ENCODE results near the gene KIF4A.

- no peak for TF ChIP-seq HEY1 (CRISPR knock-in tag; IDR thresholded peaks at IDR 0.05; ENCODE audit: borderline replicate concordance)
- no peak for TF ChIP-seq NFIC (IDR thresholded peaks at IDR 0.05)
- TF ChIP-seq CBX3 (IDR thresholded peaks at IDR 0.05; ENCODE audit: borderline replicate concordance in 1 of 2, low read length in 2 of 2) = no peak
- no peak for TF ChIP-seq NRF1 (conservative IDR thresholded peaks at IDR 0.05 in 1 of 2, IDR thresholded peaks at IDR 0.05 in 1 of 2)
- TF ChIP-seq REST (IDR thresholded peaks at IDR 0.05; ENCODE audit: borderline replicate concordance) = no peak
- TF ChIP-seq REST (CRISPR knock-in tag; IDR thresholded peaks at IDR 0.05; ENCODE audit: low read depth) = no peak
- no peak for TF ChIP-seq PRDM10 (IDR thresholded peaks at IDR 0.05; ENCODE audit: partially characterized antibody)
- no peak for TF ChIP-seq MYC (IDR thresholded peaks at IDR 0.05; ENCODE audit: low read depth, low read length)
- TF ChIP-seq MYC (CRISPR knock-in tag; IDR thresholded peaks at IDR 0.05; ENCODE audit: borderline replicate concordance, low read depth) = no peak
- no peak for TF ChIP-seq SIN3B (IDR thresholded peaks at IDR 0.05; ENCODE audit: low read depth)
Measured at GRCh38 chrX:70346418-70347070, 56.6 kb downstream of the KIF4A start.

All from K562 (cell line).